Measurements from ENCODE around the gene ANKMY1.

ANKMY1 gene

DNA sequence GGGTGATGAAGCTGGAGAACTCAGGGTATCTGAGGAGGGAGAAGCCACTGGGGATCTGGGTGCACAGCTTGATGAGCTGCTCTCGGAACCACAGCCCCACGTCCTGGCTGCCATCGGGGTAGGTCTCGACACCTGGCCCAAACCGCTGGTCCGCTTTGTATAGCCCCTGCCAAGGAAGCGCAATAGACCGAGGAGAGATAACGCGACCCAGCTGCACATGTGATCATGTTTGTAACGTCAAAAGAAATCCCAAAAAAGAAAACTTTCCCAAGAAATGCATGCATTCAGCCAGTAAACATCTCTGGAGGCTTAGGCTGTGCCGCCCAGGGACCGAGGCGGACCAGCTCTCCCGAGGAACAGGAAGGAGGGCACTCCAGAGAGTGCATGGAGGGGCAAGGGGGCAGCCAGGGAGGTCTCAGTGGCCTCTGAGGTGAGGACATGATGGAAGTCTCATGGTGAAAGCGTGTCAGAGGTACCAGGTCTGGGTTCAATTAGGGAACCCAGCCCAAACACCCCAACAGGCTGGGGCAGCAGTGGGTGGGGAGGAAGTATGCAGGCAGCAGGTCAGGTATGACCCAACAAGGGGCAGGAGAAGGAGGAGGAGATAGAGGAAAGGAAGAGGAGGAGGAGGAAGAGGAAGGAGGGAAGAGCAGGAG lies 28.3 kb downstream of the ANKMY1 start:
- H3K27me3 ChIP-seq (ENCODE audit: insufficient read depth, low read length, poor library complexity, severe bottlenecking), result no peaks in the 10 kb centered on the region
- no peaks in the 10 kb centered on the region for H3K4me1 ChIP-seq (ENCODE audit: insufficient read depth, low read length, poor library complexity, severe bottlenecking)
- H3K4me3 ChIP-seq (ENCODE audit: low read length, poor library complexity, severe bottlenecking), result no peak overlapping the region
- peaks cover 38% of the 10 kb centered on the region; the same call in 1 of the 2 replicates for H3K9me3 ChIP-seq (ENCODE audit: insufficient read depth, low read depth, low read length)
- H3K4me2 ChIP-seq (ENCODE audit: low read depth, low read length, poor library complexity, severe bottlenecking), result no peak overlapping the region
- no peaks in the 10 kb centered on the region for H3K79me2 ChIP-seq (ENCODE audit: insufficient read depth, low read length)
- H4K20me1 ChIP-seq (ENCODE audit: insufficient read depth, low read length, poor library complexity, severe bottlenecking), result no peaks in the 10 kb centered on the region
- H3F3A ChIP-seq (ENCODE audit: low read depth), result no peaks in the 10 kb centered on the region
- no peak overlapping the region for H3K9ac ChIP-seq (ENCODE audit: low read depth, low read length, poor library complexity, severe bottlenecking)
- H3K9me2 ChIP-seq (replicated peaks; ENCODE audit: low read depth, low read length), result no peaks in the 10 kb centered on the region
- H2AFZ ChIP-seq (ENCODE audit: low read length), result no peak overlapping the region
- H3K36me3 ChIP-seq (ENCODE audit: insufficient read depth, low read length), result peaks cover 57% of the 10 kb centered on the region
- TF ChIP-seq EZH2phosphoT487 (IDR thresholded peaks at IDR 0.05; ENCODE audit: borderline replicate concordance) (no peak), CTCF (conservative IDR thresholded peaks at IDR 0.05; ENCODE audit: low read length) (no peak)

DNA sequence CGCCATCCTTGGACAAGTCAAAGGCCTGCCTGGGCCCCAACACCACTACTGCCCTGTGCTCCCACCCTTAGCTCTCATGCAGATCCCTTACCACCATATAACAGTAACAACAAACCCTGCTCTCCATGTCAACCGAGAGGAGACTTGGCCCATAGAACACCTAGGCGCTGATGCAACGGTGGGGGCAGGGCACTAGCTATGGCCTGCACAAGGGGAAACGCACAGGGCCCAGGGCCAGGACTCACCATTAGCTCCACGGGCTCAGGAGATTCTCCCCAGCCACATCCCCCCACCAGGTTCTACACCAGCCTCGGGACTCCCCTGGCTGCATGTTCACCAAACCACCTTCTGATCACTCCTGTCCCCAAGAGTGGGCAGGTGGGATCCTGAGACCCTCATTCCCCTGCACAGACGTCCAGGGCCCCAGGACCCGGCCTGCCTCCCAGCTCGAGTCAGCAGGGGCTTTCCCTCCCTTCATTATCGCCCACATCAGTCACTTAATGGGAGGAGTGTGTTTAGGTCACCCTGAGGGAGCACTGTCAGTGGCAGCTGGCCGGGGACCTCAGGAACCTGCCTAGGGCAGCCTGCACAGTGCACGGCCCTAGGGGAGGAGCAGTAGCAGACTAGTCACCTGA lies 29.3 kb downstream of the ANKMY1 start:
- H3K9me3 ChIP-seq (ENCODE audit: insufficient read depth, low read depth, low read length), result peaks cover 38% of the 10 kb centered on the region; the same call in 1 of the 2 replicates
- no peaks in the 10 kb centered on the region for H3K79me2 ChIP-seq (ENCODE audit: insufficient read depth, low read length)
- no peak overlapping the region for H2AFZ ChIP-seq (ENCODE audit: low read length)
- no peaks in the 10 kb centered on the region for H3K9me2 ChIP-seq (replicated peaks; ENCODE audit: low read depth, low read length)
- TF ChIP-seq EZH2phosphoT487 (IDR thresholded peaks at IDR 0.05; ENCODE audit: borderline replicate concordance), result no peak
- no peak for TF ChIP-seq CTCF (conservative IDR thresholded peaks at IDR 0.05; ENCODE audit: low read length)
- H3K36me3 ChIP-seq (ENCODE audit: insufficient read depth, low read length), result peaks cover 57% of the 10 kb centered on the region; the same call in 1 of the 2 replicates
- no peaks in the 10 kb centered on the region for H3K27me3 ChIP-seq (ENCODE audit: insufficient read depth, low read length, poor library complexity, severe bottlenecking)
- H3K9ac ChIP-seq (ENCODE audit: low read depth, low read length, poor library complexity, severe bottlenecking), result no peak overlapping the region
- no peak overlapping the region for H3K4me2 ChIP-seq (ENCODE audit: low read depth, low read length, poor library complexity, severe bottlenecking)
- H4K20me1 ChIP-seq (ENCODE audit: insufficient read depth, low read length, poor library complexity, severe bottlenecking), result no peaks in the 10 kb centered on the region
- no peaks in the 10 kb centered on the region for H3K4me1 ChIP-seq (ENCODE audit: insufficient read depth, low read length, poor library complexity, severe bottlenecking)
- no peak overlapping the region for H3K4me3 ChIP-seq (ENCODE audit: low read length, poor library complexity, severe bottlenecking)
- H3F3A ChIP-seq (ENCODE audit: low read depth), result no peaks in the 10 kb centered on the region

GRCh38 chr2:240527153-240527750 lies 30.5 kb downstream of the ANKMY1 start:
- no peaks in the 10 kb centered on the region for H3K79me2 ChIP-seq (ENCODE audit: insufficient read depth, low read length)
- H3K9ac ChIP-seq (ENCODE audit: low read depth, low read length, poor library complexity, severe bottlenecking), result no peak overlapping the region
- H4K20me1 ChIP-seq (ENCODE audit: insufficient read depth, low read length, poor library complexity, severe bottlenecking), result no peaks in the 10 kb centered on the region
- H3F3A ChIP-seq (ENCODE audit: low read depth), result no peaks in the 10 kb centered on the region
- no peak overlapping the region for H2AFZ ChIP-seq (ENCODE audit: low read length)
- H3K4me1 ChIP-seq (ENCODE audit: insufficient read depth, low read length, poor library complexity, severe bottlenecking), result no peaks in the 10 kb centered on the region
- peaks cover 62% of the 10 kb centered on the region; the same call in 1 of the 2 replicates for H3K36me3 ChIP-seq (ENCODE audit: insufficient read depth, low read length)
- H3K4me2 ChIP-seq (ENCODE audit: low read depth, low read length, poor library complexity, severe bottlenecking), result no peak overlapping the region
- H3K9me2 ChIP-seq (replicated peaks; ENCODE audit: low read depth, low read length), result no peaks in the 10 kb centered on the region
- no peak overlapping the region for H3K4me3 ChIP-seq (ENCODE audit: low read length, poor library complexity, severe bottlenecking)
- TF ChIP-seq CTCF (conservative IDR thresholded peaks at IDR 0.05; ENCODE audit: low read length), result no peak
- TF ChIP-seq EZH2phosphoT487 (IDR thresholded peaks at IDR 0.05; ENCODE audit: borderline replicate concordance), result no peak
- H3K27me3 ChIP-seq (ENCODE audit: insufficient read depth, low read length, poor library complexity, severe bottlenecking), result no peaks in the 10 kb centered on the region
- peaks cover 31% of the 10 kb centered on the region; the same call in 1 of the 2 replicates for H3K9me3 ChIP-seq (ENCODE audit: insufficient read depth, low read depth, low read length)
